Measurements from ENCODE around the gene FRMD5.

FRMD5 gene

GRCh38 chr15:43896543-43896942, 298.5 kb downstream of the FRMD5 start:
- Histone ChIP-seq H4K20me1 (ENCODE audit: low read depth, low read length) (no peaks in the 10 kb centered on the region), H3K9me2 (replicated peaks; ENCODE audit: insufficient read depth, low read length) (no peaks in the 10 kb centered on the region), H3K27me3 (ENCODE audit: low read length) (no peaks in the 10 kb centered on the region), H3F3A (ENCODE audit: insufficient read depth) (no peaks in the 10 kb centered on the region), H3K9ac (ENCODE audit: low read length) (no peak overlapping the region), H3K79me2 (ENCODE audit: insufficient read depth, low read length) (no peaks in the 10 kb centered on the region), H3K27ac (ENCODE audit: low read depth, low read length) (no peak overlapping the region), H3K4me2 (ENCODE audit: low read depth, low read length, poor library complexity, severe bottlenecking) (no peak overlapping the region), H3K9me3 (ENCODE audit: insufficient read depth, low read length) (no peaks in the 10 kb centered on the region), H3K36me3 (ENCODE audit: low read length) (no peaks in the 10 kb centered on the region), H2AFZ (ENCODE audit: low read depth, low read length, severe bottlenecking) (no peak overlapping the region), H3K4me3 (ENCODE audit: insufficient read depth, low read length, poor library complexity, severe bottlenecking) (no peak overlapping the region)
- no peak for TF ChIP-seq EZH2phosphoT487 (conservative IDR thresholded peaks at IDR 0.05; ENCODE audit: low read length)

- H3K9me3 ChIP-seq (ENCODE audit: insufficient read depth, low read length) = no peaks in the 10 kb centered on the region
- no peak overlapping the region for H3K4me2 ChIP-seq (ENCODE audit: low read depth, low read length, poor library complexity, severe bottlenecking)
- no peak for TF ChIP-seq CTCF (IDR thresholded peaks at IDR 0.05; ENCODE audit: insufficient read depth, low read length, poor library complexity, severe bottlenecking)
- TF ChIP-seq EZH2phosphoT487 (conservative IDR thresholded peaks at IDR 0.05; ENCODE audit: low read length) = no peak
- no peaks in the 10 kb centered on the region for H3K27me3 ChIP-seq (ENCODE audit: low read length)
- no peak overlapping the region for H3K4me3 ChIP-seq (ENCODE audit: insufficient read depth, low read length, poor library complexity, severe bottlenecking)
- no peaks in the 10 kb centered on the region for H4K20me1 ChIP-seq (ENCODE audit: low read depth, low read length)
- no peak overlapping the region for H3K27ac ChIP-seq (ENCODE audit: low read depth, low read length)
- no peaks in the 10 kb centered on the region for H3F3A ChIP-seq (ENCODE audit: insufficient read depth)
- no peak overlapping the region for H2AFZ ChIP-seq (ENCODE audit: low read depth, low read length, severe bottlenecking)
- no peaks in the 10 kb centered on the region for H3K9me2 ChIP-seq (replicated peaks; ENCODE audit: insufficient read depth, low read length)
- H3K9ac ChIP-seq (ENCODE audit: low read length) = no peak overlapping the region
- H3K79me2 ChIP-seq (ENCODE audit: insufficient read depth, low read length) = no peaks in the 10 kb centered on the region
- H3K36me3 ChIP-seq (ENCODE audit: low read length) = no peaks in the 10 kb centered on the region
These were observed 299.5 kb downstream of the FRMD5 start for GRCh38 chr15:43895586-43895985.

- no peak overlapping the region for H3K27ac ChIP-seq (ENCODE audit: low read depth, low read length)
- no peak overlapping the region for H3K9ac ChIP-seq (ENCODE audit: low read length)
- no peaks in the 10 kb centered on the region for H3K9me2 ChIP-seq (replicated peaks; ENCODE audit: insufficient read depth, low read length)
- no peaks in the 10 kb centered on the region for H3K9me3 ChIP-seq (ENCODE audit: insufficient read depth, low read length)
- no peak overlapping the region for H2AFZ ChIP-seq (ENCODE audit: low read depth, low read length, severe bottlenecking)
- 0 out of 2 replicates have a peak, but pooled peaks cover 6% of the 10 kb centered on the region for H3F3A ChIP-seq (ENCODE audit: insufficient read depth)
- no peaks in the 10 kb centered on the region for H4K20me1 ChIP-seq (ENCODE audit: low read depth, low read length)
- no peak overlapping the region for H3K4me3 ChIP-seq (ENCODE audit: insufficient read depth, low read length, poor library complexity, severe bottlenecking)
- no peak overlapping the region for H3K4me2 ChIP-seq (ENCODE audit: low read depth, low read length, poor library complexity, severe bottlenecking)
- H3K27me3 ChIP-seq (ENCODE audit: low read length) = no peaks in the 10 kb centered on the region
- no peaks in the 10 kb centered on the region for H3K79me2 ChIP-seq (ENCODE audit: insufficient read depth, low read length)
- H3K36me3 ChIP-seq (ENCODE audit: low read length) = no peaks in the 10 kb centered on the region
- TF ChIP-seq EZH2phosphoT487 (conservative IDR thresholded peaks at IDR 0.05; ENCODE audit: low read length) (no peak), CTCF (IDR thresholded peaks at IDR 0.05; ENCODE audit: insufficient read depth, low read length, poor library complexity, severe bottlenecking) (no peak)
These were observed 301.1 kb downstream of the FRMD5 start for GRCh38 chr15:43893956-43894355.

- Histone ChIP-seq H3K27me3 (ENCODE audit: low read length) (no peaks in the 10 kb centered on the region), H2AFZ (ENCODE audit: low read depth, low read length, severe bottlenecking) (no peak overlapping the region), H3K9ac (ENCODE audit: low read length) (no peak overlapping the region), H3K9me3 (ENCODE audit: insufficient read depth, low read length) (no peaks in the 10 kb centered on the region), H3K27ac (ENCODE audit: low read depth, low read length) (no peak overlapping the region), H3K36me3 (ENCODE audit: low read length) (no peaks in the 10 kb centered on the region), H3F3A (ENCODE audit: insufficient read depth) (0 out of 2 replicates have a peak, but pooled peaks cover 8% of the 10 kb centered on the region), H3K79me2 (ENCODE audit: insufficient read depth, low read length) (no peaks in the 10 kb centered on the region), H3K9me2 (replicated peaks; ENCODE audit: insufficient read depth, low read length) (no peaks in the 10 kb centered on the region), H3K4me2 (ENCODE audit: low read depth, low read length, poor library complexity, severe bottlenecking) (no peak overlapping the region), H4K20me1 (ENCODE audit: low read depth, low read length) (no peaks in the 10 kb centered on the region), H3K4me3 (ENCODE audit: insufficient read depth, low read length, poor library complexity, severe bottlenecking) (no peak overlapping the region)
- TF ChIP-seq EZH2phosphoT487 (conservative IDR thresholded peaks at IDR 0.05; ENCODE audit: low read length) (no peak), CTCF (IDR thresholded peaks at IDR 0.05; ENCODE audit: insufficient read depth, low read length, poor library complexity, severe bottlenecking) (no peak)
These were observed 306.0 kb downstream of the FRMD5 start for GRCh38 chr15:43889042-43889441.
